Neural crest cell (in vitro differentiated cells): Measurements from ENCODE around the gene ITPKC. TPM values are rescaled to one million over a fixed set of nuclear protein-coding genes. Genes with fewer than 3 reads are reported as not detected.
A peak's percentile ranks its signal among the peaks of the same experiment; 100 is the strongest.

Experiments
- DNase-seq: peaks from one replicate; pipeline ENCODE4 v3.0.0; 2021; ENCODE audit warnings: low read depth, mixed read lengths, low spot score
- H3K27ac Mint-ChIP-seq: one replicate; pipeline ENCODE4 v1.8.0; 2021; ENCODE audit warnings: mild to moderate bottlenecking, mixed read lengths; ENCODE audit not compliant: unreplicated experiment
- H3K27me3 Mint-ChIP-seq: 2 replicates; pipeline ENCODE4 v1.8.0; 2021; ENCODE audit warnings: low read depth, mild to moderate bottlenecking, mixed read lengths
- H3K36me3 Mint-ChIP-seq: 2 replicates; pipeline ENCODE4 v1.8.0; 2021; ENCODE audit warnings: low read depth, mild to moderate bottlenecking, mixed read lengths
- H3K4me1 Mint-ChIP-seq: 2 replicates; pipeline ENCODE4 v1.8.0; 2021; ENCODE audit warnings: mixed read lengths
- H3K4me3 Mint-ChIP-seq: one replicate; pipeline ENCODE4 v1.8.0; 2021; ENCODE audit warnings: mild to moderate bottlenecking, mixed read lengths
- H3K9me3 Mint-ChIP-seq: 2 replicates; pipeline ENCODE4 v1.8.0; 2021; ENCODE audit warnings: mixed read lengths
- total RNA-seq: library from RNA; stranded (reverse); gene quantifications from 2 replicates; pipeline ENCODE4 v1.2.1, GENCODE V29; 2021
- TF ChIP-seq, protein P1 (sequence below): fragments of 200-600 bp; sonication (generic); conservative IDR thresholded peaks from 2 replicates; pipeline ENCODE4 v1.5.0; 2021; ENCODE audit warnings: antibody characterized with exemption, mild to moderate bottlenecking

The ITPKC gene
- total RNA-seq, 1 donor from 2014 or later: 13.9 TPM

DNA sequence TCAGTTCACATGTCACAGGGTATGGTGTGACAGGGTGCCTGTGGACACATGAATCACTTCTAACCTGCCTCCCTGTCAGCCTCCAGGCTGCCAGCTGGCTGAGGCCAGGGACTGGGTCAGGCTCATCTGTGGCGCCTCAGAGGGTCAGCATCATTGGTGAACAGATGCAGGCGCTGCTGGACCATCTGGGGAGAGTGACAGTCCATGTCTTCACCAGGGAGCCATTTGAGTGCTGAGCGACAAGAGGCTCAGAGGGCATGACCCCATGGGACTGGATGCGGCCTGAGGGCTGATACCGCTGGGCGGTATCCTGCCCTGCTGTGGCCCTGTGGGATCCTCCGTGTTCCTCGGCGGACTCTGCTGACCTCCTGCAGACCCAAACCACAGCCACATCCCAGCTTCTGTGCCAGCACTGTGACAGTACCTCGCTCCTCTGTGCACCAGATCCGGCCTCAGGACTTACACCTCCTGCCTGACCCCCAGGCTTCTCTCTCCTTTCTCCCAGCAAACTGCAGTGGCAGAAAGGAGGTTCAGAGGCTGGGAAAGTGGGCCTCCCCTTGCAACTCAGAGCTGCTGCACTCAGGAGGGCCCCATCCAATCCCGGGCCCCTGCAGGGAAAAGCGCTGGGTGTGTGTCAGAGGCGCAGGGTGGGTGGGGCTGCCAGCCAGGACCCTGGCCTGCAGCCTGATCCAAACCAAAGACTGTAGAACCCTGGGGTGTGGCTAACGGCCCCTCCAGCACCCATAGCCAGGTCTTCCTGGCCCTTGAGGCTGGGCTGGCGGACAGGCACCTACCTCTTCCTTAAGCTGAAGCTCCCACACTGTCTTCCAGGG lies 23.2 kb downstream of the ITPKC start:
- Mint-ChIP-seq H3K27me3 (no peaks in the 10 kb centered on the region), H3K36me3 (peaks cover 6% of the 10 kb centered on the region), H3K4me3 (no peak overlapping the region), H3K27ac (no peak overlapping the region), H3K9me3 (no peaks in the 10 kb centered on the region), H3K4me1 (peaks cover 3% of the 10 kb centered on the region)
- TF ChIP-seq, protein P1, sequence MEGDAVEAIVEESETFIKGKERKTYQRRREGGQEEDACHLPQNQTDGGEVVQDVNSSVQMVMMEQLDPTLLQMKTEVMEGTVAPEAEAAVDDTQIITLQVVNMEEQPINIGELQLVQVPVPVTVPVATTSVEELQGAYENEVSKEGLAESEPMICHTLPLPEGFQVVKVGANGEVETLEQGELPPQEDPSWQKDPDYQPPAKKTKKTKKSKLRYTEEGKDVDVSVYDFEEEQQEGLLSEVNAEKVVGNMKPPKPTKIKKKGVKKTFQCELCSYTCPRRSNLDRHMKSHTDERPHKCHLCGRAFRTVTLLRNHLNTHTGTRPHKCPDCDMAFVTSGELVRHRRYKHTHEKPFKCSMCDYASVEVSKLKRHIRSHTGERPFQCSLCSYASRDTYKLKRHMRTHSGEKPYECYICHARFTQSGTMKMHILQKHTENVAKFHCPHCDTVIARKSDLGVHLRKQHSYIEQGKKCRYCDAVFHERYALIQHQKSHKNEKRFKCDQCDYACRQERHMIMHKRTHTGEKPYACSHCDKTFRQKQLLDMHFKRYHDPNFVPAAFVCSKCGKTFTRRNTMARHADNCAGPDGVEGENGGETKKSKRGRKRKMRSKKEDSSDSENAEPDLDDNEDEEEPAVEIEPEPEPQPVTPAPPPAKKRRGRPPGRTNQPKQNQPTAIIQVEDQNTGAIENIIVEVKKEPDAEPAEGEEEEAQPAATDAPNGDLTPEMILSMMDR: no peak
- no peak for DNase-seq

DNA sequence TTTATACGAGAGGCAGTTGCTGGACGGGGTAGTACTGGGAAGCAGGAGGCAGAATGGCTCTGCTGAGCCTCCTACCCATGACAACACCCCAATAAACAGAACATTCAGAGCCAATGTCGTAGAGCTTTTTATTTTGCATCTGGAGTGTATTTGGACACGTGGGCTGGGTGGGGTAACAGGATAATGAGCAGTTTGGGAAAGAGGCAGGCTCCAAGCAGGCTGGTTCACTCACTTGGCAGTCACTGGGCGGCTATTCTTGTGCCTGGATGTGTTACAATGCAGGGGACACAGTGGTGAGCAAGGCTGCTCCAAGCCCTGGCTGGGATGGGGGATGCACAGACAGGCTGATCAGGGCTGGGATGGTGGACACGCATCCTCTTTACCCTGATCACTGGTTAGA lies 23.8 kb downstream of the ITPKC start:
- H3K27me3 Mint-ChIP-seq: no peaks in the 10 kb centered on the region
- no peak for DNase-seq
- no peaks in the 10 kb centered on the region for H3K9me3 Mint-ChIP-seq
- H3K4me1 Mint-ChIP-seq: peaks cover 3% of the 10 kb centered on the region
- H3K36me3 Mint-ChIP-seq: peaks cover 4% of the 10 kb centered on the region
- peak overlapping the region; percentile 62 for H3K27ac Mint-ChIP-seq
- H3K4me3 Mint-ChIP-seq: no peak overlapping the region
- TF ChIP-seq, protein P1: no peak

DNA sequence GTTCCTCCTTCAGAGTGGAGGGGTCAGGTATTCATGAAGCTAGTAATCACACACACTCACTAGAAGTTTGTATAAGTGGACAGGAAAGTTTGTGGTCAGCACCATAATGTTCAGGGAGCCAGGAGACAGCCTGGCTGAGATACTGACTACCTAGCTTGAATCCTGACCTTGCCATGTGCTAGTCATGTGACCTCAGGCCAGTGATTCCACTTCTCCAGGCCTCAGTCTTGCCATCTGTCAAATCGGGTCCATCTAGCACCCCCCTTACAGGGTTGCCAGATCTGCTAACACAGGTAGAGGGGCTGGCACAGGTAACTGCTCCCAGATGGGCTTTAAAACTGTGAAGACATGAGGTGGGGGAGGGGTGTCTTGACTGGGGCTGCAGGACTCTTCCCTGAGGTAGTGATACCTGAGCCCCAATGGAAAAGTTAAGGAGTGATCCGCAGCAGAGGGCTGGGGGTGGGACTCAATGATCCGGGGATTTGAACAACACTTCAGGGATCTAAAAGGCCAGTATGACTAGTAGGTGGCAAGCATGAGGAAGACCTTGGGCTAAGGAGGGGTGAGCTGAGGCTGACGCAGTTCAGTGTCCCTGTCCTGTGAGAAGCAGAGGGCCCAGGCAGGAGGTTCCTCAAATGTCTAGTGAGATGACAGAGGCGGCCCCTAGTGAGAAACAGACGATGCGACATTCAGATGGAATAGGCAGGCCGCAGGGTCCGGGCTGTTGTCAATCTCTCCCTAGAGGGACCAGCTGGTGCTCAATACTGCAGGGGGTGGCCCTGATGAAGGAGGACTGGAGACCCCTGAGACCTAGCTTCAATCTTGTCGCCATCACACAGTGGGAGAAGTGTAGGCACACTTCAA lies 24.8 kb downstream of the ITPKC start:
- H3K4me1 Mint-ChIP-seq: peaks cover 3% of the 10 kb centered on the region
- peaks cover 4% of the 10 kb centered on the region for H3K36me3 Mint-ChIP-seq
- H3K27ac Mint-ChIP-seq: peak overlapping the region; percentile 67
- no peaks in the 10 kb centered on the region for H3K27me3 Mint-ChIP-seq
- DNase-seq: no peak
- no peak overlapping the region for H3K4me3 Mint-ChIP-seq
- no peaks in the 10 kb centered on the region for H3K9me3 Mint-ChIP-seq
- TF ChIP-seq, protein P1: no peak

DNA sequence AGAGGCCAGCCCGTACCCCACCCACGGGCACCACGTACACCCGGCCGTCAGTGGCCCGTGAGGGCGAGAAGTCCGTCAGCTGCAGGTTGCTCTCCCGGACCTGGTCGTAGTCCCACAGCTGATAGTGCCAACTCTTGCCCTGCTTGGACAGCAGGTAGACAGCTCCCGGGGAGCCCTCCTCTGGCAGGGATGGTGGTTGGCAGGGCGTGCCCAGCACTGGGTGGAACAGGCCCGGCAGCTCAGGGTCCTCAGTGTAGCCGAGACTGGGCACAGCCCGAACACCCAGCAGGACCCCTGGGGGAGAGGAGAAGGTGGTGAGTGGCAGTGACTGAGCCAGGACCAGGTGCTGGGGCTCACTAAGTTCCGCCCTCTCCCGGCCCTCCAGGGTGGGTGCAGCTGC lies 25.6 kb downstream of the ITPKC start:
- Mint-ChIP-seq H3K27me3 (no peaks in the 10 kb centered on the region), H3K36me3 (peaks cover 4% of the 10 kb centered on the region), H3K9me3 (no peaks in the 10 kb centered on the region), H3K4me3 (no peak overlapping the region), H3K27ac (no peak overlapping the region), H3K4me1 (peaks cover 3% of the 10 kb centered on the region)
- TF ChIP-seq, protein P1: no peak
- DNase-seq: no peak

DNA sequence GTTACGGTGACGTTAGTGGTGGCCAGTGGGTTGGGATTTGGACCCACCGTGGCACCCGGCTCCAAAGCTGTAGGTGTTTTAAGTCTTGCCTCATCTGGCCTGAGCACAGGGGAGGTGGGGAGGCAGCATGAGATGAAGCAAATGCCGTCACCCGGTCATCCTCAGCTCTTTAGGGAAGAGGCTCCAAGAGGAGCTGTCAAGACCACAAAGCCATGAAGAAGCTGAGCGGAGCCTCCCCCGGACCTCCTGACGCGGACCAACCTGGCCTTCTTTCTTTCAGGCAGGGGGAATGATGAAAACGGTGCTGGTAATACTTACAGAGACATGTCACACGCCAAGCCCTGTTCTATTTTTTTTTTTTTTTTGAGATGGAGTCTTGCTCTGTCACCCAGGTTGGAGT lies 26.0 kb downstream of the ITPKC start:
- peak overlapping the region; percentile 38 for H3K4me3 Mint-ChIP-seq
- no peak for DNase-seq
- H3K4me1 Mint-ChIP-seq: peaks cover 3% of the 10 kb centered on the region
- H3K27me3 Mint-ChIP-seq: no peaks in the 10 kb centered on the region
- TF ChIP-seq, protein P1: no peak
- peaks cover 4% of the 10 kb centered on the region for H3K36me3 Mint-ChIP-seq
- H3K9me3 Mint-ChIP-seq: no peaks in the 10 kb centered on the region
- H3K27ac Mint-ChIP-seq: no peak overlapping the region
